Non-pigmented ciliary epithelial cell (primary cell): ENCODE results near the gene TNS1.
"Not testable (repeated sequence)": the region's sequence is repeated elsewhere in the genome, so short reads cannot be mapped to it uniquely, and the experiment has no call there.

Experiments used
- DNase-seq: peaks from one replicate; pipeline ENCODE4 v3.0.0-alpha.2; 2010; ENCODE audit warnings: low read depth

The TNS1 gene

DNA sequence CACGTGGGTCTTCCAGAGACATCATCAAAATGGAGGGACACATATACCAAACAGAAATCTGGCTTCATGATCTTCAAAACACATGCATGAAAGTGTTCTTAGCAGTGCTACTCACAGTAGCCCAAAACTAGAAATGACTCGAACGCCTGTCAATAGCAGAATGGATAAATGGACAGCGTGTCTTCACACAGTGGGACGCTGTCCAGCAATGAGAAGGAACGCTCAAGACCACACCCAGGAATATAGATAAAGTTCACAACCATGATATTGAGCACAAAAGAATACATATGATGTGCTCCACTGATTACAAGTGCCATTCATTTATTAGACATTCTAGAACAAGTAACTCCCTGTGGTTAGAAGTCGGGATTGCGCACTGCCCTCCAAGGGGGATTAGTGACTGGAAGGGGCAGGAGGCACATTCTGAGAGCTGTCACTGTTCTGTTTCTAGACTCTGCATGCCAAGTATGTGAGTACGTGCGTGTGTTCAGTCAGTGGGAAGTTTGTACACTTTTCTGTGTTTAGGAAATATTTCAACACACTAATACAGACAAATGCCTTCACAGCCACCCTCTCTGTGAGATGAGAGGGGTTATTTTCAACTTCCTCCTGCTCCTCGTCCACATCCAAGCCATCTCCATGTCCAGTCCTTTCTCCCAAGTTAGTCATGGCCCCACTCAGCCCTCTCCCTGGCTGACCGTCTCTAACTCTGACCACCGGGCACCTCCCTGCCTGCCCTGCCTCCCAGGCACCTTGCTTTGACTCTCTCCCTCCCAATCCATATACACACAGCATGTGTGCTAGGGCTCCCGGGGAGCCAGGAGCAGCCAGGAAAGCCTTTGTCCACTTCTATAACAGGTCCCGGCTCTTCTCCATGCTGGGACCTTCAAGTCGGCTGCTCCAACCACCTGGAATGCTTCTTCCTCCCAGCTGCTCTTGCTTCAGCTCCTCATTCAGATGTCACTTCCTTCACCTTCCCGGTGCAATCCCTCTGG is 26.9 kb upstream of the TNS1 start:
- no peak for DNase-seq

DNA sequence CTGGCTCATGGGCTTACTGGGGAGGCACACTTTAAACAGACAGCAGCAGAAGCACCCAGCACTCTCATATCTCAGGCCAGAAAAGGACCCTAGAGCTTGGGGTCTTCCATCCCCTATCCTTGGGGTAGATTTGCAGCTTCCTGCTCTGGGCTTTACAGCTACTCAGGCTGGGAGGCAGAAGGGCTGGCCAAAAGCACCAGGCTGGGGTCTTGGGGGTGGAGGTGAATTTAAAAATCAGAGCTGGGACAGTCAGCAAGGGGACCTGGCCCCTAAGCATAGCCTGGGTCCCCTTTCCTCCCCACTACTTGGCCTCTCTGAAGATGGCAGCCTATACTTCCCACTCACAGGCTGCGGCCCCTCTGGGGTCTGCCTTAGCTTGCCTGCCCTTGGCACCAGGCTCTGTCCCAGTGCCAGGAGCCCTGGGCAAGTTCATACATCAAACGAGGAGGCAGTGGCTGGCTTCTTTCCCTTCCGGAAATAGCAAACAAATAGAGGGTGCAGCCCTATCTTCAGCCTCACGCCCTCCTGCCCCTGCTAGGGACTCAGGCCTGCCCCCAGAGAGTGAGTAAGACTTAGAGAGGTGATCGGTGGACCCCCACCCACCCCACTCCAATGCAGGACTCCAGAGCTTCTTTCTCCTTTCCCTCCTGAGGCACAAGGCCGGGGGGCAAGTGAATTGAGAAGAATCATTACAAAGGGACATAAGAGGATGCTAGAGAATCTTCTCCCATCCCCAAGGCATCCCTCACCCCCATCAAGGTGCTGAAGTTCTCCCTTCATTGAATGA is 26.0 kb upstream of the TNS1 start:
- no peak for DNase-seq

DNA sequence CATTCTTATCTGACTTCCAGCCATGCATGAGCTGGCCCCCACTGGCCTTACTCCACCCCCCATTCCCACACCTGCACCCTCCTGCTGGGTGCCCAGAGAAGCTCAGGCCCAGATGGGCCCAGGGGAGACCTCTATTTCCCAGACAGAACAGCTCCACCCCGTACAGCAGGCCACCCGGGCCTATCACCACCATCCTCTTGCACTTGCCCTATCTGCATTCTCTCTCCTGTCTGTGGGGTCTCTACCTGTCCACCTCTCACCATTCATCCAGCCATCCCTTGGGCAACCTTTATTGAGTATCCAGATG is 25.3 kb upstream of the TNS1 start:
- no peak for DNase-seq

DNA sequence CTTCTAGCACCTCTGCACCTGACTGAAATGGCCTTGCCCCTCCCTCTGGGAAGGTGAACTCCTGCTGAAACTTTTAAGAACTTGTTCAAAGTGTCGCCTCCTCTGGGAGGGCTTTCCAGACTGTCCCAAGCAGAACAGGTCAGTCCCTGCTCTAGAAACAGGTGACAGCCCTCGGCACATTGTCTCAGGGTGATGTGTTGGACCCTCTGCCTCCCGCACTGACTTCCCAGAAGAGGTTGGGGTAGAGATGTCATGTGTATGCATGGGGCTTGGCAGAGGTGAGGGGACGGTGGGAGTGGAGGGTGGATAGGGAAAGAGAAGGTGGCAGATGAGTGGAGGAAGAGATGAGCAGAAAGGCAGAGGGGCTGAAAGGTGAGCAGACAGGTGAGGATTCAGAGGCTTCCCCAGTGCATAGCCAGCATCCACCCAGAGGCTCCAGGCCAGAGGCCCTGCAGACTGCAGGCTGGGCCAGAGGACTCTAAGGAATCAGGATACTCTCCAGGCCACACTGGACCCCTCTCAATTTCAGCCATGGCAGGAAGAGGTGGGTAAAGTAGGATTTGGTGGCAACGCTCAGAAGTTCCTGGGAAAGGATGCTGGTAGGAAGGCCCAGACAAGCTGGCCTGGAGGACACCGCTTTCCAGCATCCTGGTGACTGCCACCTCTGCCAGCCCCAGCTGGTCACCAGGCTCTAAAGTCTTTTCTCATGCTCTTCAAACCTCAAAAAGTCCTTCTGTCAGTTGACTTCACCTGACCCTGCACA is 24.8 kb upstream of the TNS1 start:
- DNase-seq, result no peak

DNA sequence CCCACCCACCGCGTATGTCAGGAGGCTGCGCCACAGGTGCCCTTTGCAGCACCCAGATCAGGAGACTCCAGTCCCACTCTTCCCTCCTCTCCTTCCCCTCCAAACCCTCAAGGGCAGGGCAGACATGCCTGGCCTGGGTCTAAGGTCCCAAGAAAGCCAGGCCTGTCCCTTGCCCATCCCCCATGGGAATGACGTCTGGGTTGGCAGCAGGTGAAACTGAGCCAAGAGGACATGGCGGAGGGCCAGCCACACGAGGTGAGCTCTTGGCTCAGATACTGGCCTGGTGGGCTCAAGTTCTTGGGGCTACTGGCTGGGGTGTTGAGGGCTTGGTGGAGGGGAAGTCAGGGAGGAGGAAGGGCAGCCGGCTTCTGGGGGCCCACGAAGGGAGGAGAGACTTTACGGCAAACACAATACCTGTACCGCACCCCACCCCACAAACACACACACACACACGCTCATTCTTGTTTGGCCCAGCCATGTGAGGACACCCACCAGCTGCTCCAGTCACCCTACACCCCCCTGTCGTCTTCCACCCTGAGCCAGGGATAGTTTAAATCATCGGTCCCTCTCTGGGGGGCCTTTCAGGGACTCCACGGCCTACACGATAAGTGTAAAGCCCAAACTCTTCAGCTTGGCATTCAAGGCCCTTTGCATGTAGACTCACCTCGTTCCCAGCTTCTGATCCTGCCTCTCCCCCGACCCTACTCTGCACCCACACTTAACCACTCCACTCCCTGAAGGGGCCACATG is 24.1 kb upstream of the TNS1 start:
- no peak for DNase-seq

DNA sequence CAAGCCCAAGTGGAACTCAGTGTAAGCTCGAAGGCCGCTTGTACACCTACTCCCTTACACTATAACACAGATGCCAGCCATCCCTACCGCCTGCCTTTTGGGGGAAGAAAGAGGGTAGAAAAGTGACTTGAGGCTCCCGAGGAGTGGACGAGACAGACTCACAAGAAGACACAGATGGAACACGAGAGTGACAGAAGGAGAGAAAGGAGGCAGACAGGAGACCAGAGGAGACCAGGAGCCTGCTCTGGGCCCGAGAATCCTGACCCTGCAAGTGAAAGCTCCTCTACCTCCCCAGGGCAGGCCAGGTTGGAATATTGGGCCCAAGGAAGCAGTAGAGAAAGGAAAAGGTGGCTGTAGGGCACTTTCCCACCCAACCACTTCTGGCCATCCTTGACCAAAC is 23.4 kb upstream of the TNS1 start:
- DNase-seq, result no peak

DNA sequence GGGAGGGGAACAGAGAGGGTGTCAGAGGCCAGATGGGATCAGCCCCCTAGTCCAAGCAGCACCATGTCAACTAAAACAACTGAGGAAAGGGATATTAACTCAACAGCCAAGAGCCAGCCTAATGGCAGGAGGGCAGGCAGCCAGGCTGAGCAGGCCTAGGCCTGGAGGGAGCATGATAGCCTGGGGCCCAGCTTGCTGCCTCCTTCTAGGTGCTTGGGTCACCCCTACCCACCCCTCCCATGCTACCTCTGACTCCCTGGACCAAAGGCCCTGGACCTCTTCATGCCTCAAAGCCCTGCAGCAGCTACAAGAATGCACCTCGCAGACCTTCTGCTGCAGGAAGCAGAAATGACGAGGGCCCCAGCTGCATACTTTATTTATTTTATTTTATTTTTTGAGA is 22.1 kb upstream of the TNS1 start:
- DNase-seq, result no peak

DNA sequence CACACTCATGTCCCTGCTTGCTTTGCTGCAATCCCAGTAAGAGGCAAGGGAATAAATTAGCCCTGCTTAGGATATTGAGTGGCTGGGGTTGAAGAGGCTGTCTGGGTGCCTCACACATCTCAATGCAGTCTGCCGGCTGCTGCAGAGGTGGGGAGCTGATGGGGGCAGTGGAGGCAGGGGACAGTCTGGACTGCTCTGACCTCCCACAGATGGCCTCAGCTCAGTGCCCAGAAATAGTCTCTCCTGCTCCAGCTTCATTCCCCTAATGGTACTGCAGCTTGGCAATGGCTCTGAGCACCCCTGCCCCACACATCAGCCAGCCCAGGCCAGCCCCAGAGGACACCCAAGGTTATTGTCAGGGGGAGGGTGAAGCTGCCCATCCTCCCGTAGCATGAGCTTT is 21.5 kb upstream of the TNS1 start:
- DNase-seq, result no peak

DNA sequence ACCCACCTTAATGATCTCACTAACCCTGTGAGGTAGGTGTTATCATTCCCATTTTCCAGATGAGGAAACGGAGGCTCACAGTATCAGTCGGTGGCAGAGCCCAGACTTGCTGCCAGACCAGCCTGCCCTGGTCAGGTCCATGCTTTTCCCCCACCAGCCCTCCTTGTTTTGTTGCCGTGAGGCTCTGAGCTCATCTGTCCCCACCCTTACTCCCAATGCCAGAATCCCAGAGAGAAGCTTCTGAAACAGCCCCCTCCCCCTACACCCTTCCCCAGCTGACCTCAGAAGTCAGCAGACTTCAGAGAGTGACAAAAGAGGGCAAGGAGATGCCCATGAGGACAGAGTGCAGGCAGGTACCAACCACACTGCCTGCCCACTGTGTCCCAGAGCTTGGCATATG is 20.8 kb upstream of the TNS1 start:
- no peak for DNase-seq

DNA sequence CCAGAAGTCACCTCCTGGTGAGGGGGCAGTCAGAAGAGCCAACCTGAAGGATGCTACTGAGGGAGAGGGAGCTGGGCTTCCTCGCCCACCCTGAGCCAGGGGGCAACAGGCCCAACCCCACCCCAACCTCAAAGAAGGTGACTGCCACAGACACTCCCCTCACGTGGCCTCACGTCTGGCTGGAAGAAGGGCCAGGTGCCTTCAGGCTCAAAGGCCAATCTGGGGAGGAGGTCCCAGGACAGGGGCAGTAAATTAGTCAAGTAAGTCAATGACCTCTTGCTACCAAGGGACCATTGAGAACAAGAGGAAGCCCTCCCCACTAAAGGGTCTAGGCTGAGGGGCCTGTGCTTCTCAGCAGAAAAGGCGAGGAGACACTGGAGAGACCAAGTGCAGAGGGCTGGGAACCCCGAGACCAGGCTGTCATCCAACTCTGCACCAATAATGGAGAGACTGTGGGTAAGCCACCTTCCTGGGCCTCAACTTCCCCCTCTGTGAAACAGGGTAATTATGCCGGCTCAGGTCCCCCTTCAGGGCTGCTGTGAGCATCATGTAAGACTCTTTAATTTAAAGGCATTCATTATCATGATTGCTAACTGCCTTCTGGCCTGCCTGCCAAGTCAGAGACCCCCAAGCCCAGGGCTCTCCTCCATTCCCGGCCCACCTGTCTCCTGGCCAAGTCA is 20.2 kb upstream of the TNS1 start:
- DNase-seq, result no peak

DNA sequence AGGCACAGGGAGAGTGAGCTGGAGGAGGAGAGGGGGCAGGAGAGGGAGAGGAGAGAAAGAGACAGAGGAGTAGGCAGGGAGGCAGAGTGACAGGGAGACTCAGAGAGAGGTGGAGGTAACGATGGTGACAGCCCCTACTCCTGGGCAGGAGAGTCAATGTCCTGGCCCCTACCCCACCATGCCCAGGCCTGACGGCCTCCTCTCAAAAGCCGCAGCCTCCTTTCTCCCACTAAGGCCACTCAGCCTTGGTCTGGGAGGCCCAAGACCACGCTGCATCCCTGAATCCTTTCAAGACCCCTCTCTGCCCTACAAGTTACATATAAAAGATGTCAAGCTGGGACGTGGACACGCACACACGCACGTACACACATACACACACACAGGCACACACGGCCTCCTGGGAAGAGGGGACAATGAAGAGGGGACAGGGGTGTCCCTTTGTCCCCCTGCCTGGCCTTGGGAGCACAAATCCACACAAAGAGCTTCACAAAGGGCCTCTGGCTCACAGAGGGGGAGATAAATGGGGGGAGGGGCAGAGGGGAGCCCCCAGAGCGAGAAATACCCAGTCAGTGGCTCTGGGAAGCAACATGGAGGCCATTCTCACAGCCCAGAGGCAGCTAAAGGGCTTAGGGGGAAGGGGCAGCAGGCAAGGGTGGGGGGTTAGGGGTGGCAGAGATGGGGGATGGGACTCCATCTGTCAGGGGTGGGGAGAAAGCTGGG is 19.5 kb upstream of the TNS1 start:
- DNase-seq, result no peak

DNA sequence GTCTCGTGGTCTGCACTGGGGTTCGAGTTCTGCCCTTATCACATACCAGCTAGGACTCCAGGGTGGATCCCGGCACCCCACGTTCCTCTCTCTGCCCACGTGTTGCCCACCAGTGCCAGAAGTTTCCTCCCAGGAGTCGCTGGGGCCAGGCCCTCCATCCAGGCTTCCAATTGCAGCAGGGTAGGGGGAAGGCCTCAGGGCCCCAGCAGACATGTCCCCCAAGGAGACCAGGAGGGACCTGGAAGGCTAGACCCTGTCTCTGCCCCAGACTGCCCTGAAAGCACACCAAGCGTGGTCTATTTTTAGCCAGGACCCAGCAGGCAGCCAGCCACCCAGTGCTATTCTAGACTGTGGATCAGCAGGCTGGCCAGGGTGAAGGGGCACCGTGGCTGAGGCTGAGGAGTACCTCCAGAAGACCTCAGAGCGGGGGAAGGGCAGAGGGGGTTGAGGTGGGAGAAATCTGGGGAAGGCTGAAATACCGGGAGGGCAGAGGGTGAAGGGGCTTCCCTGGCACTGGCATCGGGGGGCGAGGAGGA is 18.8 kb upstream of the TNS1 start:
- no peak for DNase-seq

DNA sequence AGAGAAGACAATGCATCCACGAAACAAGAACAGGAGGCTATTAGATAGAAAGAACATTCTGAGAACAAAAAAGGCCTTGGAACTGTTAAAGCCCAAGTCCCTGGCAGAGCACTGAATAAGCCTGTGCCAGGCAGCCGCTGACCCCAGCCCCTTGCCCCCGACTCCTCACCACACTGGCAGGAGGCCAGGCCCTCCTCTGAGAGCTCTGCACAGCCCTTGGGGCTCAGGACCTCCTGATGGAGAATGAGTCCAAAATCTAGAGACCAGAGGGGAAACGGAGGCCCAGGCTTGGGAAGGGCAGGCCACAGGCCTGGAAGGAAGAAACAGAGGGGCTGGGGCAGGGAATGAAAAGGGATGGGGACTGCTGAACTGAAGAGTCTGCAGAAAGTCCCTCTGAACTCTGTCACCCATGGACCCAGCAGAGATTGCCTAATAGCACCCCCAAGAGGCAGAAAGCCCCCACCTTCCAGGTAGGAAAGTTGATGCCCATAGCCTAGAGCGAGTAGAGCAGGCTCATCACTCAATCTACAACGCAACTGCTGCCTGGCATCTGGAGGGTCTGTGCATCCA is 18.3 kb upstream of the TNS1 start:
- DNase-seq, result no peak

DNA sequence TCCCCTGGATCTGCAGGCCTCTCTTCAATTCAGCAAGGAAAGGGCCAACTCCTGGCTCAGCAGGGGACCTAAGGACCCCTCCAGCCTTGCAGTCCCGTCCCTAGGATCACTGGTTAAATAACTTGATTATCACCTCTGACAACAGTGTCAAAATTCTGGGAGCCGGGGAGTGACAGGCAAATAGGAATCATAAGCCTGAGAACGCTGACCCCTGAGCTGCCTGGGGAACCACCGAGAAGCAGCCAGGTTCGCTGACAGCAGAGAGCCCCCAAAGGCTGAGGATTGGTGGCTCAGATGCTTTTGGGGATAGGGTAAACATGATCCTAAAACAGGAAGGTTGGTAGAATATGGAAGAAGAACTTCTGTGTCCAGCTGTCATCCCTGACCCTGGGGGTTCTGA is 17.5 kb upstream of the TNS1 start:
- DNase-seq, result no peak

DNA sequence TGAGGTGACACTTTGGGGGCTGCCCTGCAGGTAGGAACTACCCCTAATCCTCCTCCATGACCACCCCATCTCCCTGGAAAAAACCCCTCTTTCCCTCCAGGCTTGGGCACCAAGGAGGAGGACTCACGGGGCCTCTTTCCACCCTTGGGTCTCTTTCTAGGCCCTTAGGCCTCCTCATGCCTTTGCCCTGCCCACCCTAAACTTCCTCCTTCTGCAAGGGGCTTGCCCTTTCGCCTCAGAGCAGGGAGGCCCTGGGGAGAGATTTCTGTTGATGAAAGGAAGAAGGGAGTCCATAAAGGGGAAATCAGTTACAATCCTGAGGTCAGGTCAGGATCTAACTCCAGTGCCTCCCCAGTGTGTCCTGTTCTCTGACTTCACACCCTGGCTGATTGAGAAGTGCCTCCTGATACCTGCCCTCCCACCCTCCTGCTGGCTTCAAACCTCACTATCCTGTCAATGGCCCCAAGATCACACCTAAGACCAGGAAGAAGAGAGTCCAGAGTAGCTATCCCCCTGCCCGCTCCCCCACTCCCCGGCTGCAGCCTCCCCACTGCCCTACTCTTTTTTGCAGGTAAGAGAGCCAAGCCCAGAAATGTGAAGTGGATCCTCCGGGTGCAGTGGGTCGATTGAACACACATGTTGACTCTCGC is 16.7 kb upstream of the TNS1 start:
- DNase-seq, result no peak

DNA sequence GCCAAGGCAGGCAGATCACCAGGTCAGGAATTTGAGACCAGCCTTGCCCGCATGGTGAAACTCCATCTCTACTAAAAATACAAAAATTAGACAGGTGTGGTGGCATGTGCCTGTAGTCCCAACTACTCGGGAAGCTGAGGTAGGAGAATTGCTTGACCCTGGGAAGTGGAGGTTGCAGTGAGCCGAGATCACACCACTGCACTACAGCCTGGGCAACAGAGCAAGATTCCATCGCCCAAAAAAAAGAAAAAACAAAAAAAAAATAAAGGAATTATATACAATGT is 16.0 kb upstream of the TNS1 start:
- DNase-seq, result not testable (repeated sequence)

DNA sequence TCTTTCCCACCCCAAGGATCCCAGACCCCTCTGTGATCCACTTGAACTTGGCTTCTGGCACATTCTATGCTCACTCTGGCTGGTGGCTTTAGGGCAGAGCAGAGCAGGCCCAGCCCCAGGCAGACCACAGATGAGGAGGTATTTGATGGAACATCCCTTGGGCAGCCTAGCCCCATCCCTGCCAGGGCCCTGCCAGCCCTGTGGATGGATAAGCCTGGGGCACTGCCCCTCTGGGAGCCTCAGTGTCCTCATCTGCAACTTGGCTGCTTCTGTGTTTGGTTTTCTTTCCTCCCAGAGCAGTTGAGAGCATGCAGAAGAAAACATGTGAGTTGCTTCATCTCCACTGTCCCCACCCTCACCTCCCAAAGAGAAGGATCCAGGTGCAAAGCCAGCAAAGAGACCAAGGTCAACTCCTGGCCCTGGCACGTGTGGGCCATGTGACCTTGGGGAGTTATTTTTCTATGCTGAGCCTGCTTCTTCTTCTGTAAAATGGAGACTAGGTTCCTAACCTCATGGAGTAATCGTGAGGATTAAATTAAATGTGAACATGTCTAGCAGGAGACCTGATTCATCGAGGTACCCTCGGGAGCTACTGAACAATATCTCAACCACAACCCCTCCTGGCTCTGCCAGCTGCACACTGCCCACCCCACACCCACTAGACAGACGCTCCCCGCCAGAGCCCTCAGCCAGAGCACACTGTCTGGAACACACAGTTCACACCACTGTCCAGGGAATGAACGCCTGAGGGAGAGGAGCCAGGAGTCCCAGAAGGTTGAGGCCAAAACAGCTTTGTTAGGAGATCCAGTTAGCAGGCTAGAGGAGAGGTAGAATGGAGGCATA is 14.6 kb upstream of the TNS1 start:
- DNase-seq, result no peak

DNA sequence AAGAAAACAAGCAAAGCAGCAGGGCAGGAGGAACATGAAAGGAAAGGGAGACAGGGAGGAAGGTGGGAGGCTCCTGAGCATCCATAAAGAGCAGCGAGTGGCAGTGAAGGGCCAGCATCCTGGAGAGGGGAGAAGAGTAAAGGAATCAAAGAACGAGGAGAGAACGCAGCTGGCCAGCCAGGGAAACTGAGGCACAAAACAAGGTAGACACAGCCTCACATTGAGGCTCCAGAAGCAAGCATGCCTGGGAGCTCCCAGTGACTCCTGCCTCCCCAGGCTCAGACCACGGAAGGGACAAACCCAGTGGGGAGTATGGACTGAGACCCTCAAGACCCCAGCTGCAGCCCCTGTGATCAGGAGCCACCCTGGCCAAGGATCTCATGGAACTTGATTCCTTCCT is 14.0 kb upstream of the TNS1 start:
- DNase-seq, result no peak
